Caco-2 (cell line): Measurements from ENCODE around the gene CORO2B. TPM values are rescaled to one million over a fixed set of nuclear protein-coding genes. Genes with fewer than 3 reads are reported as not detected.

Experiments
- BruUV-seq: library from RNA; stranded (reverse); fragments of 400-500 nt; replicated peaks from 2 replicates; lab custom pipeline; 2021; lab: Mats Ljungman, UMichigan
- CTCF ChIA-PET: fragments of 300-600 bp; sonication (Branson Sonifier 250); formaldehyde crosslinking; loops from one replicate; lab custom pipeline; 2022; ENCODE audit warnings: antibody characterized with exemption; lab: Charles Lee
- POLR2A ChIA-PET: fragments of 300-600 bp; sonication (Branson Sonifier 250); formaldehyde crosslinking; loops from one replicate; lab custom pipeline; 2022; ENCODE audit warnings: antibody characterized with exemption; lab: Charles Lee
- DNase-seq, 2 experiments: peaks; one replicate each; pipeline versions ENCODE4 v3.0.0 to v3.0.0-alpha.2; 2020 to 2022
- H3K27me3 ChIP-seq: replicated peaks from 2 replicates; pipeline ENCODE4 v1.6.0; 2011; ENCODE audit warnings: low read length; ENCODE audit not compliant: control insufficient read depth, insufficient read depth
- H3K36me3 ChIP-seq: 2 replicates; pipeline ENCODE4 v1.5.1; 2011; ENCODE audit warnings: low read length; ENCODE audit not compliant: control insufficient read depth, insufficient read depth
- H3K4me1 ChIP-seq: fragments of 250-450 bp; sonication (Bioruptor Pico); 2 replicates; pipeline ENCODE4 v1.5.1; 2020; ENCODE audit warnings: mild to moderate bottlenecking
- H3K4me3 ChIP-seq: 2 replicates; pipeline ENCODE4 v1.5.1; 2011; ENCODE audit warnings: low read depth, mild to moderate bottlenecking, control low read depth, low read length
- H3K9me3 ChIP-seq: fragments of 250-450 bp; sonication (Bioruptor Pico); 2 replicates; pipeline ENCODE4 v1.5.1; 2020; ENCODE audit warnings: mild to moderate bottlenecking, moderate library complexity
- H3K27ac Mint-ChIP-seq: one replicate; pipeline ENCODE4 v1.8.0; 2022; ENCODE audit warnings: mixed read lengths; ENCODE audit not compliant: unreplicated experiment
- H3K27me3 Mint-ChIP-seq: one replicate; pipeline ENCODE4 v1.8.0; 2022; ENCODE audit warnings: mixed read lengths; ENCODE audit not compliant: insufficient read depth, unreplicated experiment
- H3K36me3 Mint-ChIP-seq: one replicate; pipeline ENCODE4 v1.8.0; 2022; ENCODE audit warnings: mild to moderate bottlenecking, mixed read lengths; ENCODE audit not compliant: insufficient read depth, unreplicated experiment
- H3K4me1 Mint-ChIP-seq: one replicate; pipeline ENCODE4 v1.8.0; 2022; ENCODE audit warnings: low read depth, mixed read lengths; ENCODE audit not compliant: unreplicated experiment
- H3K4me3 Mint-ChIP-seq: one replicate; pipeline ENCODE4 v1.8.0; 2022; ENCODE audit warnings: mild to moderate bottlenecking, moderate library complexity, mixed read lengths; ENCODE audit not compliant: unreplicated experiment
- H3K9me3 Mint-ChIP-seq: one replicate; pipeline ENCODE4 v1.8.0; 2022; ENCODE audit warnings: mixed read lengths; ENCODE audit not compliant: unreplicated experiment
- CTCF ChIP-seq, 2 experiments: fragments of 200-600 bp in 1 of 2; IDR thresholded peaks; 1 replicate in 1 of 2; 2 replicates in 1 of 2; pipeline versions ENCODE4 v1.5.1 to v1.8.0; 2011 to 2022; ENCODE audit warnings: antibody characterized with exemption in 1 of 2, control low read depth in 1 of 2, inconsistent platforms in 1 of 2, low read depth in 1 of 2, low read length in 1 of 2, mild to moderate bottlenecking in 1 of 2, moderate library complexity in 1 of 2; ENCODE audit not compliant: insufficient read depth in 1 of 2, severe bottlenecking in 1 of 2, unreplicated experiment in 1 of 2
- intact Hi-C: fragments of 100-400 bp; cut with micrococcal nuclease; formaldehyde crosslinking; loops from one replicate; pipeline ENCODE4 v1.10.0; 2022; ENCODE audit not compliant: unreplicated experiment
- total RNA-seq: library from RNA; stranded (reverse); gene quantifications from 2 replicates; pipeline ENCODE4 v1.2.3, GENCODE V29; 2022

The CORO2B gene
- total RNA-seq, 1 experiment from 2014 or later, result 0.25 TPM

GRCh38 chr15:68668926-68669600 lies 90.3 kb downstream of the CORO2B start:
- no peaks in the 10 kb centered on the region for H3K9me3 ChIP-seq
- H3K27me3 ChIP-seq, result no peaks in the 10 kb centered on the region; the same call in 1 of the 2 replicates
- no peak for DNase-seq
- no peak overlapping the region for H3K4me3 Mint-ChIP-seq
- BruUV-seq, result no TSS peak
- ChIA-PET CTCF (no interaction called here), POLR2A (no interaction called here)
- TF ChIP-seq CTCF (IDR thresholded peaks at IDR 0.05; ENCODE audit: insufficient read depth in 1 of 2, low read depth in 1 of 2, low read length in 1 of 2, severe bottlenecking in 1 of 2, unreplicated experiment in 1 of 2), result no peak
- no peaks in the 10 kb centered on the region for H3K36me3 ChIP-seq
- intact Hi-C loops, result no loop called here
- H3K27ac Mint-ChIP-seq, result no peak overlapping the region
- H3K4me1 Mint-ChIP-seq, result no peaks in the 10 kb centered on the region
- H3K4me1 ChIP-seq, result no peaks in the 10 kb centered on the region
- no peaks in the 10 kb centered on the region for H3K36me3 Mint-ChIP-seq
- no peak overlapping the region for H3K4me3 ChIP-seq
- no peaks in the 10 kb centered on the region for H3K9me3 Mint-ChIP-seq
- H3K27me3 Mint-ChIP-seq, result peaks cover 3% of the 10 kb centered on the region

GRCh38 chr15:68672251-68672650 lies 93.5 kb downstream of the CORO2B start:
- Mint-ChIP-seq H3K36me3 (no peaks in the 10 kb centered on the region), H3K4me1 (no peaks in the 10 kb centered on the region), H3K27ac (no peak overlapping the region), H3K9me3 (no peaks in the 10 kb centered on the region), H3K4me3 (no peak overlapping the region), H3K27me3 (peaks cover 3% of the 10 kb centered on the region)
- H3K4me1 ChIP-seq, result no peaks in the 10 kb centered on the region
- DNase-seq, result no peak
- TF ChIP-seq CTCF (IDR thresholded peaks at IDR 0.05; ENCODE audit: insufficient read depth in 1 of 2, low read depth in 1 of 2, low read length in 1 of 2, severe bottlenecking in 1 of 2, unreplicated experiment in 1 of 2), result no peak
- no peak overlapping the region for H3K4me3 ChIP-seq
- intact Hi-C loops, result loop anchor here (5.0 kb wide), 1 partner anchor 365 kb away; no protein-coding TSS in a partner anchor
- H3K36me3 ChIP-seq, result no peaks in the 10 kb centered on the region
- BruUV-seq, result no TSS peak
- H3K9me3 ChIP-seq, result no peaks in the 10 kb centered on the region
- CTCF ChIA-PET, result interaction anchor here (2.2 to 4.8 kb wide), 2 partner anchors 112 to 122 kb away, joined by 22 to 72 read pairs; no protein-coding TSS in a partner anchor
- no peaks in the 10 kb centered on the region; the same call in 1 of the 2 replicates for H3K27me3 ChIP-seq
- POLR2A ChIA-PET, result no interaction called here

GRCh38 chr15:68672781-68673205 lies 94.0 kb downstream of the CORO2B start:
- Mint-ChIP-seq H3K4me1 (no peaks in the 10 kb centered on the region), H3K27me3 (peaks cover 3% of the 10 kb centered on the region), H3K4me3 (no peak overlapping the region), H3K36me3 (no peaks in the 10 kb centered on the region), H3K27ac (no peak overlapping the region), H3K9me3 (no peaks in the 10 kb centered on the region)
- no TSS peak for BruUV-seq
- no peaks in the 10 kb centered on the region; the same call in 1 of the 2 replicates for H3K27me3 ChIP-seq
- POLR2A ChIA-PET, result no interaction called here
- peak in 1 of 2 experiments; percentile 43 for TF ChIP-seq CTCF (IDR thresholded peaks at IDR 0.05; ENCODE audit: insufficient read depth in 1 of 2, low read depth in 1 of 2, low read length in 1 of 2, severe bottlenecking in 1 of 2, unreplicated experiment in 1 of 2)
- intact Hi-C loops, result loop anchor here (5.0 kb wide), 1 partner anchor 365 kb away; no protein-coding TSS in a partner anchor
- CTCF ChIA-PET, result interaction anchor here (1.7 to 4.8 kb wide), 3 partner anchors 112 to 252 kb away, joined by 10 to 72 read pairs (median 22); no protein-coding TSS in a partner anchor
- no peaks in the 10 kb centered on the region for H3K4me1 ChIP-seq
- H3K9me3 ChIP-seq, result no peaks in the 10 kb centered on the region
- no peaks in the 10 kb centered on the region for H3K36me3 ChIP-seq
- no peak overlapping the region for H3K4me3 ChIP-seq
- DNase-seq, result peak in 1 of 2 experiments; percentile 16
